Psoas muscle (tissue), 8 donors: ENCODE results near the gene KCNF1. TPM values are rescaled to one million over a fixed set of nuclear protein-coding genes. Genes with fewer than 3 reads are reported as not detected.

ENCODE experiments used
- ATAC-seq, 4 donors: fragments of 200-7000 bp; cut with Tn5 transposase; one replicate each; pipeline ENCODE4 v1.9.1; 2020; ENCODE audit warnings: moderate library complexity in 3 of 4, mild to moderate bottlenecking in 2 of 4
- DNase-seq, 2 donors: peaks; one replicate each; pipeline ENCODE4 v3.0.0-alpha.2; 2020
- H3K27ac ChIP-seq: fragments of 200-600 bp; one replicate; pipeline ENCODE4 v1.8.0; 2022
- H3K27me3 ChIP-seq, 3 donors: fragments of 200-600 bp in 1 of 3; one replicate each; pipeline versions ENCODE4 v1.6.1 to v1.8.0; 2013 to 2022; ENCODE audit warnings: low read length in 2 of 3, mild to moderate bottlenecking in 2 of 3, moderate library complexity in 1 of 3; ENCODE audit not compliant: insufficient read depth in 3 of 3
- H3K36me3 ChIP-seq, 2 donors: fragments of 200-600 bp in 1 of 2; one replicate each; pipeline versions ENCODE4 v1.6.1 to v1.8.0; 2013 to 2022; ENCODE audit warnings: low read depth in 1 of 2, mild to moderate bottlenecking in 1 of 2, moderate library complexity in 1 of 2; ENCODE audit not compliant: insufficient read depth in 1 of 2
- H3K4me1 ChIP-seq: fragments of 200-600 bp; one replicate; pipeline ENCODE4 v1.8.0; 2022
- H3K4me3 ChIP-seq: fragments of 200-600 bp; one replicate; pipeline ENCODE4 v1.8.0; 2022; ENCODE audit warnings: mild to moderate bottlenecking
- H3K9me3 ChIP-seq: fragments of 200-600 bp; one replicate; pipeline ENCODE4 v1.8.0; 2022
- WGBS, 3 donors: extraction: QIAGEN DNeasy Blood & Tissue Kit; methylation state at CpG; one replicate each; pipeline versions ENCODE4 v1.1.6 to v1.1.7; 2013; 5-methylcytosine and 5-hydroxymethylcytosine counted together
- intact Hi-C, 2 donors: fragments of 100-400 bp; cut with DNase I; formaldehyde crosslinking; loops; one replicate each; pipeline versions ENCODE4 v1.11.0 to v1.14.2; 2022
- polyA plus RNA-seq, 3 donors: library from polyadenylated mRNA; stranded (reverse); fragments of 200-250 nt; gene quantifications; one replicate each; pipeline ENCODE4 v1.2.3, GENCODE V29; 2013
- total RNA-seq, 4 donors: library from RNA; stranded (reverse); fragmentation: NEBNext Ultra II Directional in 2 of 4; extraction: Animal tissue kit (Norgen Biotek cat#: 25700) in 2 of 4; gene quantifications; one replicate each; pipeline versions ENCODE4 v1.2.1 to v1.2.4, GENCODE V29; 2021 to 2023
- TF ChIP-seq, protein P1 (sequence below): fragments of 200-600 bp; IDR thresholded peaks from one replicate; pipeline ENCODE4 v1.8.0; 2022; ENCODE audit warnings: antibody characterized with exemption
- donor health status: healthy with polysubstance abuse.
- donor health status: DM: no; HTN: no; CAD: no; lungs with moderate emphysema.
- donor health status: Bipolar disorder and iron deficiency.
- donor health status: healthy.
- donor health status: DM: yes; HTN: yes; CAD: no.
- donor health status: DM: no; HTN: no; CAD: no.
- donor health status: DM: no; HTN: no; CAD: no.
- donor health status: DM: yes; HTN: yes; CAD: no.

Gene KCNF1
- total and polyA plus RNA-seq, 7 donors: 0.06 to 0.07 TPM; not detected in 5

DNA sequence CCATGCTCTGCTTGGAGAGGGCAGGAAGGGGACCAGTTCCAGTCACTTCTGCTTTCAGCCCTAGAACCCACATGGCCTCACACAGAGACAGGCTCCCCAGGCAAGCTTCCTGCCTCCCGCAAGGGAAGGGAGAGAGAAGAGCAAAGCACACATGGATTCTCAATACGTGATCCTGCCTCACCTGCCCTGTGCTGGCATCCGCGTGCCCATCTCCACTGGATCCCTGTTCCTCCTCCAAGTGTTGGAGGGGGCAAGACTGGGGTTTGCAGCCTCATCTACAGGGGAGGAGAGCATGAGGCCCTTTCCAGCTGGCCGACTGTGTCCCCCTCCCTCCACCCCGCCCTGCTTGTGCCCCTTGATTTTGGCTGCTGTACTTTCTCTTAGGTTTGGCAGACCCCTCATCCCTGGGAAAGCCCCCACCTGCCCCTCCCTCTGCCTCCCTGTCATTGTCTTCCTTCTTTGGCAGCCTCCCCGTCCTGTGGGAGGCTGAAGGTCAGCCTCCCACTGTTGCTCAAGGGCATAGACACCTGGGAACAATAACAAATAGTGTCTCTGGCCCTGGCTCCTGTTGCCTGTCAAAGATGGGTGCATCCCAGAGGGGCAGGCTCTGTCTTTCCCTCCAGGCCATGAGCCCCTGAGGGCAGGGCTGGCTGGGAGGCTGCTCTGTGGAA, 22.7 kb downstream of the KCNF1 start:
- Histone ChIP-seq H3K4me3 (no peak overlapping the region), H3K27me3 (no peaks in the 10 kb centered on the region), H3K36me3 (no peaks in the 10 kb centered on the region), H3K4me1 (peaks cover 14% of the 10 kb centered on the region), H3K27ac (no peak overlapping the region), H3K9me3 (peaks cover 5% of the 10 kb centered on the region)
- TF ChIP-seq, protein P1, sequence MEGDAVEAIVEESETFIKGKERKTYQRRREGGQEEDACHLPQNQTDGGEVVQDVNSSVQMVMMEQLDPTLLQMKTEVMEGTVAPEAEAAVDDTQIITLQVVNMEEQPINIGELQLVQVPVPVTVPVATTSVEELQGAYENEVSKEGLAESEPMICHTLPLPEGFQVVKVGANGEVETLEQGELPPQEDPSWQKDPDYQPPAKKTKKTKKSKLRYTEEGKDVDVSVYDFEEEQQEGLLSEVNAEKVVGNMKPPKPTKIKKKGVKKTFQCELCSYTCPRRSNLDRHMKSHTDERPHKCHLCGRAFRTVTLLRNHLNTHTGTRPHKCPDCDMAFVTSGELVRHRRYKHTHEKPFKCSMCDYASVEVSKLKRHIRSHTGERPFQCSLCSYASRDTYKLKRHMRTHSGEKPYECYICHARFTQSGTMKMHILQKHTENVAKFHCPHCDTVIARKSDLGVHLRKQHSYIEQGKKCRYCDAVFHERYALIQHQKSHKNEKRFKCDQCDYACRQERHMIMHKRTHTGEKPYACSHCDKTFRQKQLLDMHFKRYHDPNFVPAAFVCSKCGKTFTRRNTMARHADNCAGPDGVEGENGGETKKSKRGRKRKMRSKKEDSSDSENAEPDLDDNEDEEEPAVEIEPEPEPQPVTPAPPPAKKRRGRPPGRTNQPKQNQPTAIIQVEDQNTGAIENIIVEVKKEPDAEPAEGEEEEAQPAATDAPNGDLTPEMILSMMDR: no peak
- intact Hi-C loops: no loop called here
- DNase-seq (no peak), ATAC-seq (no peak)
- WGBS, 3 donors: 88 to 89% (median 88%) methylated on average over 6 to 7 of the region's 7 CpGs

DNA sequence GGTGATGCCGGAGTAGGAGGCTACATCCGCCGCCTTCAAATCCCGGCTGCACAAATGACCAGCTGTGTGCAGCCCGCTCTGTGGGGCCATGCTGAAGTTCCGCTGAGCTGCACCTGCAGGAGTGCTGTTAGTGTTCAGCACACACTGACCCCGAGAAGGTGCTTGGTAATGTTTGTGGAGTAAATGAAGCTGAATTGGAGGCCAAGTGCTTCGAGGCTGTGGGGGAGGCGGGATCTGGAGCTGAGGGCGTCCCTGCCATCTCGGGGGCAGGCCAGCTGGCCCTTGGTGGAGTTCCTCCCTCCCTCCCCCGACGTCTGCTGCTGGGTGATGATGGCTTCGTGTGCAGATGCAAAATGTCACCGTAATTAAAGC, 23.2 kb downstream of the KCNF1 start:
- Histone ChIP-seq H3K4me1 (peaks cover 15% of the 10 kb centered on the region), H3K27ac (no peak overlapping the region), H3K27me3 (no peaks in the 10 kb centered on the region), H3K9me3 (peaks cover 5% of the 10 kb centered on the region), H3K4me3 (no peak overlapping the region), H3K36me3 (no peaks in the 10 kb centered on the region)
- TF ChIP-seq, protein P1: no peak
- intact Hi-C loops: no loop called here
- DNase-seq (no peak), ATAC-seq (no peak)
- WGBS, 3 donors: 56 to 73% (median 64%) methylated on average over 15 of the region's 15 CpGs

DNA sequence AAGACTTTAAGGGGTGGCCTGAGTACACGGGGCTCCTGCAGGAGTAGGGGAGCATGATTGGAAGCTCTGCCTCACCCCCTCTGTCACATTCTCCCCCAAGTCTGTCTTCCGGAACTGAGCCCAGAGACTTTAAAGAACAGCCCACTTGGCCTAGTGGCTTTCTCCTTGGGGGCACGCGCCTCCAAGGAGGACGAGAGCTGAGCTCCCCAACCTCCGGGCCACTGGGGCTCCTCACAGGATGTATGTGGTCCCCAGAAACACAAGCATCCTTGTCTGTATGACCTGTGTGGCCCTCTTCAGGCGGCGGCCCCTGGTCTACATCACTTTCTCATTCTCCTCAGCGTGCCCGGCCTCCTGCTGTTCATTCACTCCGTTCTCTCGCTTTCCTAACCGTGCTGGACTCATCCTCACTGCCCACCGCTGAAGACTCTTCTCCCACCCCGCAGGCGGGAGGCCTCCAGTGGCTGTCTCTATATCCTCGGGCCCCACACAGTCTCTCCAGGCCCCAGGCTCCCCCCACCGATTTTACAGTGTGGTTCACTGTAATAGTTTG, 23.7 kb downstream of the KCNF1 start:
- H3K4me3 ChIP-seq: no peak overlapping the region
- 89 to 91% (median 90%) methylated on average over 18 of the region's 18 CpGs for WGBS, 3 donors
- TF ChIP-seq, protein P1: no peak
- H3K9me3 ChIP-seq: peaks cover 5% of the 10 kb centered on the region
- intact Hi-C loops: no loop called here
- H3K27me3 ChIP-seq: no peaks in the 10 kb centered on the region
- H3K36me3 ChIP-seq: no peaks in the 10 kb centered on the region
- ATAC-seq (no peak), DNase-seq (no peak)
- H3K4me1 ChIP-seq: peaks cover 20% of the 10 kb centered on the region
- H3K27ac ChIP-seq: no peak overlapping the region

DNA sequence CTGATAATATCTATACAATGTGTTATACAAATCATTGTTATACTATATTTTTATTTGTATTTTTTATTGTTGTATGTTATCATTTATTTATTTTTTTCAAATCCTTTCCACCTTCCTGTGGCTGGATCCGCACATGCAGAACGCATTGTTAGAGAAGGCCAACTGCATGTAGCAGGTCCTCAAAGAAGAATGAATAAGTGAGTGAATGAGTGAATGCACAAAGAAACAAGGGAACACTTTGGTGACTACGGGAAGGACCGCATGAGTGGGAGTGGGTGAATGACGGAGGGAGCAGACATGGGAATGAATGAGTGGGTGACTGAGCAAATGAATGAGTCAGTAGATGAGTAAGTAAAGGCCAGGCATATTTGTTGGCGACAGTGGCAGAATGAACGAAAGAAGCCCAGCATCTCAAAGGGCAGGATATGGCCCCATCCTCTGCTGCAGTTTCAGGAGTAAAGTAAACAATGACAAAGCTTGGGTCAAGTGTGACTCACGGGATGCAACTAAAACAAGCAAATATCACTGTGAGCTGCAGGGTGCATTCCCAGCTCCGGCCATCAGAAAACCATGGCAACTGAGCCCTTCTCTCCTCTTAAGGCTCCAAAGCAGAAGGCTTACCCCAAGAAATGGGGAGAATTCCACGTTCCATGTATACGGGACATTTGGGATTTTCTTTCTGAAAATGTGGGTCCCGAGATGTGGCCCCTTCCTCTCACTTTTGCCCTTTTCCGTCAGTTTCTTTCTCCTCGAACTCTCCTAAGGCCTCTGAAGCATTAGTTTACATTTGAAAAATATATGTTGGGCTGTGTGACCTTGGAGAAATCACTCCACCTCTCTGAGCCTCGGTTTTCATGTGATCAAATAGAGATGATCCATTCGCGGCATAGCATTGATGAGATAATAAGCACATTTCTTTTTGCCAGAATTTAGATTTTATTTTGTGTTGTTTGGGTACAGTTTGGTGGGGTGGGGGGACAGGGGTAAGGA, 24.5 kb downstream of the KCNF1 start:
- WGBS, 3 donors: 82 to 86% (median 85%) methylated on average over 17 of the region's 17 CpGs
- ATAC-seq (no peak), DNase-seq (no peak)
- Histone ChIP-seq H3K27me3 (no peaks in the 10 kb centered on the region), H3K9me3 (peaks cover 5% of the 10 kb centered on the region), H3K27ac (no peak overlapping the region), H3K36me3 (no peaks in the 10 kb centered on the region), H3K4me1 (peaks cover 21% of the 10 kb centered on the region), H3K4me3 (no peak overlapping the region)
- intact Hi-C loops: no loop called here
- TF ChIP-seq, protein P1: no peak
